NCI-H2171 treated with DMSO at 0.1 percent for 48 hours (cell line): ENCODE results near the gene GPD2.
"Not testable (repeated sequence)": the region's sequence is repeated elsewhere in the genome, so short reads cannot be mapped to it uniquely, and the experiment has no call there.

ENCODE experiments used
- DNase-seq: peaks from one replicate; lab custom pipeline; 2025; lab: John Stamatoyannopoulos, UW

The GPD2 gene

GRCh38 chr2:156590085-156590739, 154.0 kb downstream of the GPD2 start:
- DNase-seq = no peak

DNA sequence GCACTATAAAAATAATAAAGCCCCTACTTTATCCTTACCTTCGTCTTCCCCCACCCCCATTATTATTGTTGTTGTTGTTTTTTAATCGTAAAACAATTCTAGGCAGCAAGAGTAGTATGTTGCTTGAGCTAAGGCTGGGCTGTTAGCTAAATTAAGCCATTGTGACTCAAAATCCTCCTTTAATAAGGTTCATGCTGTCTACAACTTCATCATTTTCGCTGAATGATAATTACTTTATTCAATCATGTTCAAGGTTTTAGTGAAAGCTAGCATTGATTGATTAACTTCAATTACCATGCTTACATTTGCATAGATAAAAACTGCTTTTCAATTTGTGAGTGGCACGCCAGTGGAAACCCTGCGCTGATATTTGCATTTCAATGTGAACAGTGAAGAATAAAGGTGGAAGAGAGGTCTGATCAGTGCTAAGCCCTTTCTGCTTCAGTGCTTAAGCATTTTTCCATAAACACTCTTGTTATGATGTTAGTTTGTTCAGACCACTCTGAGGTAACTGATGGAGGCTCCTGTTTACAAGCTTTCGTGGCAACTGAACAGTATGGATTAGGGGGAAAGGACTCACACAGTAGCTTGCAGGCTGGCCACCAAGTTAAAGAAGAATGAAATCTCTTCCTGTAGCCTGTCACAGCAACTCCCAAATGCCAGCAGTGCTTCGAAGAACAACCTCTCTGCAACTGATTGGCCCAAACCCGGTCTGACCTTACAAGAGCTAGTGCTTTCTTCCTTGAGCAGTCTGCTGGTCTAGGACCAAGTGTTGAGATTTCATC, 156.8 kb downstream of the GPD2 start:
- DNase-seq = no peak

DNA sequence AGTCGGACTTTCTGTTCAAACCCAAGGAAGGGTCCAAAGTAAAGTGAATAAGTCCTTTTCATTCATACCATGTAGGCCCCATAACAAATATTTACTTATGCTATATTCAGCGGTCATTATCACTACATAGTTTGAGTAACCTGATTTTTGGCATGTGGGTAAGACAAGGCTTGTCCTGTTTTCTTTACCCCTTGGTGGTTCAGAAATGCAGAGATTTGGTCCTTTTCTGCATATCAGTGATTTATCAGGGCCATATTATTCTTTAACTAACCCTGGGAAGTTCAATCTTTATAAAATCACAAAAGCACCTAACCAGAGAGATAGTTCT, 157.4 kb downstream of the GPD2 start:
- no peak for DNase-seq

DNA sequence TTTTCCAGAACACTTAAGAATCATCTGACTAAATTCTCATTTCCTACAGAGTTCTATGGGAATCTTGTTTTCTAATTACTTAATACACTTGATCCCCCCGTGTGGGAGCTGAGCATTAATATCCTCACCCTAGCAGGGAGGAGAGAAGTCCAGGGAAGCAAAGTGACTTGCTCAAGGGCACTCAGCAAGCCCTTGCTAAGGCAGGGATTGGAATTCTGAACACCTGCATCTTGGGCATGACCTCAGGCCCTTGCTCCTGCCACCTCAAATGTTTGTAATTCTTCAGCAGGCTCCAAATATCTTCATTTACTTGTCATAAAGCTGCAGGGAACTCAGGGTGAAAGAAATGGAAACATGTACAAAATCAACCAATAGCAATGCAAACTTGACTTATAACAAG, 162.4 kb downstream of the GPD2 start:
- DNase-seq = no peak

DNA sequence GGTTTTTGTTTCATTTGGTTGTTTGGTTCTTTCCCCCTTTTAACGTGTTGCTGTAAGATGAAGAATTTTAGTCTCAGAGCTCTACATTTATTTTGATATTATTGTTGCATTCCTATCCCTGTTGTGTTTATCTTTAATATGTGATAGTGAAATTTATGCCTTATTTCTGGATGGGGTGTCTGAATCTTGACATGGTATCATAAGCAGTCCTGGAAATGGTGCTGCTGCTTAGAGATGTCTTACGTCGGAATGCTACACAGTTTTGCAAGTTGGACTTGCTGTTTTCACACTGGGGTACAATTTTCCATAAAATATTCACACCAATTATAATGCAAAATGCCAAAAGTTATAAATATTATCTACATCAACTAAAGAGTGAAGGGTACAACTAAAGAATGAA, 164.0 kb downstream of the GPD2 start:
- no peak for DNase-seq

DNA sequence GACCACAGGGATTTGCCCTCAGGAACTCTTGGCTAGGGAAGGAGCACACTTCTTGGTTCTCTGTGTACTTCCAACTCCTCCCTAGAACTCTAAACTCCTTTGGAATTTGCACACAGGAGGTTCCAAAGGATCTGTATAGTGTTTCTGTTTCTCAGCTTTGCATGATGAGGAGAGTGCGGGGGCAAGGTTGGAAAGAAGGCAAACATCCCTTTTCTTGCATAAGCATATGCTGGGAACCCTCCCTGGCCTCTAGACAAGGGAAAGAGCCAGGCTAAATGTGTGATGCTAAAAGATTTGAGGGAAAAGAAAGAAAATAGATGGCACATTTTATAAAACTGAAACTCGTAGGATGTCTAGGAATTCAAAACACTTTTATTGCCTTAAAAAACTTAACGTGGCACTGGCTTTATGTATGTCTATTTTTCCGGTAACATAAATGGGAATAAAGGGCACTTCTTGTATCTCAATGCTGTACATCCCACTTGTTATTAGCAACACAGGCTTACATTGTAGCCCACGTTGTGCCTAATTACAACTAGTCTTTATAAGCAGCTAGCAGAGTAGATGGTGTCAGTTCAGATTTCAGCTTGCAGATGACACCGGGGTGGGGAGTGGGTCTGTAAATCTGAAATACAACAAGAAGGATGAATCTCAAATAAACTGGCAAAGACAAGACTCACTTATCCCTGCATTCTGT, 165.8 kb downstream of the GPD2 start:
- no peak for DNase-seq

DNA sequence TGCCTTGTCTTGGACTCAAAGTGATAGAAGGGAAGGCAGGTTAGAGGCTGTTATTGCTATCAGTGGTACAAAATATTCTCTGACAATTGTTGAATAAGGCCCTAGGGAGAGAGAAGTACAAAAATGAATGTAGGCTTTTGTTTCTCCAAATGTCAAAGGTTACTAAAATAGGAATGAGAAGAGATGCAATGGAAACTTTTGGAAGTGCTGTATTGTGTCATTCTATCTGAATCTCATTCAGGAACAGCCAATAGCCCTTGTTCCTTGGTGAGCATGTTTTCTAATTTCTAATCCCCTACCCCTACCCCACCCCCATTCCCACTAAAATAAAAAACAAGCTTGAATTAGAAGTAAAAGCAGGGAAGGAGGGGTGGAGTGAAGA, 166.4 kb downstream of the GPD2 start:
- no peak for DNase-seq

GRCh38 chr2:156615836-156616322, 179.7 kb downstream of the GPD2 start:
- no peak for DNase-seq

DNA sequence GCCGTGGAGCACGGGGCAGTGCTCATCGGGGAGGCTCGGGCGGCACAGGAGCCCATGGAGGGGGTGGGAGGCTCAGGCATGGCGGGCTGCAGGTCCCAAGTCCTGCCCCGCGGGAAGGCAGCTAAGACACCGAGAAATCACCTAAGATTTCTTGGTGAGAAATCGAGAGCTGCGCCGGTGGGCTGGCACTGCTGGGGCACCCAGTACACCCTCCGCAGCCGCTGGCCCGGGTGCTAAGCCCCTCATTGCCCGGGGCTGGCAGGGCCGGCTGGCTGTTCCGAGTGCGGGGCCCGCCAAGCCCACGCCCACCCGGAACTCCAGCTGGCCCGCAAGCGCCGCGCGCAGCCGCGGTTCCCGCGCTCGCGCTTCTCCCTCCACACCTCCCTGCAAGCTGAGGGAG, 181.9 kb downstream of the GPD2 start:
- not testable (repeated sequence) for DNase-seq

DNA sequence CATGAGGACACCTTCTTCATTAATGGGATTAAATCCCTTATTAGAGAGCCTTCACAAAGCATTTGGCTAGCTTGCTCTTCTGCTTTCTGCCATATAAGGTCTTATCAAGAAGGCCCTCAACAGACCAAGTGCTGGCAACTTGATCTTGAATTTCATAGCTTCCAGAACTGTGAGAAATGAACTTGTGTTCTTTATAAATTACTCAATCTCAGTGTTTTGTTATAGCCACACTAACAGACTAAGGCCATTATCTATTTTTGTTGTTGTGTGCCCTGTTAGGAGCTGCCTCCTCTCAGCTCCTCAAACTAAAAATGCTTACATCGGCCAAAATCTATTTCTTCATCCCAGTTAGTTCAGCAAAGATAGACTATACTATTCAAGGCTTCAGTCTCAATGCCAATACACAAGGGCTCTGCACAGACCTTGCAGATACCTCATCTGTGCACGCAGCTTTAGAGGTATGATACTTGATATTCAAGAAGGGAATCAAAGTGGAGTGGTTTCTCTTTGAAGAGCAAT, 182.9 kb downstream of the GPD2 start:
- no peak for DNase-seq

DNA sequence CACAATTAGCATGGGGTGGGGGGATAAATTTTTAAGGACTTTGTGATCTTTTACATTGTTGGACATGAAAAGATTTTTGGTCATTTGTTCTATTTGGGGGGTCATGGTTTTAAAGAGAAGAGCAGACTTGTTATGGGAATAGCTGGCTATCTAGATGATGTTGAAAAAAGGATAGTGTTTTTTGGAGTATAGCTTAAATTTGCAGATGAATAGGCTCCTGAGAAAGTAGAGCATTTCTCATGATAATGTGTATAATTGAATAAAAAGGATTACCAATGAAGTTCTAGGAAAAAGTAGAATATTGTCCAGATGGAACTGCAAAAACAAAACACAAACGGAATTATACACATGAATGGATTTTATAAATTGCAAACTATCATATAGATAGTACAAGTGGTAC, 186.3 kb downstream of the GPD2 start:
- no peak for DNase-seq

GRCh38 chr2:156625360-156626170, 189.4 kb downstream of the GPD2 start:
- DNase-seq = no peak

DNA sequence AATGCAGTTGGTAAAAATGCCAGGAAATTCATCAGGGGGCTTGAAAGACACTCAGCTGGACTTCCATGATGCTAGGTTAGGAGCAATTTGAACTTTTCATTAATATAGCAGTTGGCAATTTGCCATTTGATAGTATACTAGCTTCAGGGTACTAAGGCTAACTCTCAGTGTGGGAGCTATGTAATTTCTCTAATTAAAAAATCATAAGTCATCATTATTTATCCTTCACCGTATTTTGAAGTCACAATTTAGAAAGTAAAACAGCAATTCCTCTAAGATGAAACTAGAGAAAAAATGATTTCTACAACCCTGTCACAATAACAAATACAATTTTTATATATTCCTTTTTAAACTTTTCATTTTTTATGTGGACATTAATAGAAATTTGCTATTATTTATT, 190.8 kb downstream of the GPD2 start:
- DNase-seq = no peak

DNA sequence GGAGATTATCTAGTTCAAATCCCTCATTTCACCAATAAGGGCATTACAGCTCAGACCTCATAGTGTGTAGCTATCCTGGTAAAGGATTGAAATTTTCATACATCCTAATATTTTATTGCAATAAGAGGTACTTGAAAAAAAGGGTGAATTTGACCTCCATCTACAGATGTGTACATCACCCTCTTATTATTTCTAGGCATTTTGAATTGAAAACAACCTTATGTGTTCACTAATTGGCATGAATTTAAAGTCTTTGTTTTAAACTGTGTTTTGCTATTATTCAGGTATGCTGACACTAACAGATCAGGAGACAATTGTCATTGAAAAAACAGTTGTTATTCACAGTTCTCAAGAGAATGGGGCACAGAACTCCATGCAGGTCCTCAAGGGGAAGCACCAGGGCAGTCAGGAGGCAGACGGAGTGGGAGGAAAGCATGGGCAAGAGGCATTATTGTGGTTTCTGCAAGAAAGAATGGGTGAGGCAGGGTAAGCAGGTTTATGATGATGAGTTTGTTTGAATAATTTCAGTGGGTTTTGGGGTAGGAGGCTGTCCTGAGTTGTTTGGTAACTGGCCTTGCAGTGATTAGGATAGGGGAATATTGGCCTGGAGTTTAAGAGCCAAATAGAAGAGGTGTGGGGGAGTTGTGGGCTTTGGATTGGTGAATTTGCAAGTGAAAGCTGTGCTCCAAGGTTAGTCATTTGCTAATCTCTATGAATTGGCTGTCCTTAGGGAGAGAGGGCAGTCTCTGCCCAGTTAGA, 194.6 kb downstream of the GPD2 start:
- DNase-seq = no peak

- no peak for DNase-seq
Measured at GRCh38 chr2:156635646-156636045, 199.5 kb downstream of the GPD2 start.
